Effector CD8-positive, alpha-beta T cell (primary cell): Measurements from ENCODE around the gene KCNC1.

ENCODE experiments used
- DNase-seq: peaks from one replicate; lab custom pipeline; 2025; lab: John Stamatoyannopoulos, UW

The KCNC1 gene

GRCh38 chr11:17792161-17792560 is 57.6 kb downstream of the KCNC1 start:
- no peak for DNase-seq

- no peak for DNase-seq
Observed at GRCh38 chr11:17793642-17794170, 59.1 kb downstream of the KCNC1 start.

DNA sequence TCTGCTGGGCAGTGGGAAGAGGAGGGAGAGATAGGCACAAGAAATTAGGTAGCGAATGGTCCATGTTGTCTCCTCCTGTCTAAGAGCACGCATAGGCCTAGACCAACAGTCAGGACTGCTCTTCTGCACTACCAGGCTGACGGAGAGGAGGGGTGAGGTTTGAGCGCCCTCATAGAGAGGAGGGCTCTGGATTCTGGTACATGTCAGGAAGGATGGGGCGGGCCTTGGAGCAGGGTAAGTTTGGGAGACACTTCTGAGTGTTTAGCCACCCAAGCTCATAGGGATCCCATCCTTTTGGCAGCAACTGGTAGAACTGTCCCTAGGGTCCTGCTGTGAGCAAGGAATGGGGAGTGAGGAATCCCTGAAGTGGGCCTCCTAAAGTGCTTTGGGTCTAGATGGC is 60.4 kb downstream of the KCNC1 start:
- DNase-seq: no peak

DNA sequence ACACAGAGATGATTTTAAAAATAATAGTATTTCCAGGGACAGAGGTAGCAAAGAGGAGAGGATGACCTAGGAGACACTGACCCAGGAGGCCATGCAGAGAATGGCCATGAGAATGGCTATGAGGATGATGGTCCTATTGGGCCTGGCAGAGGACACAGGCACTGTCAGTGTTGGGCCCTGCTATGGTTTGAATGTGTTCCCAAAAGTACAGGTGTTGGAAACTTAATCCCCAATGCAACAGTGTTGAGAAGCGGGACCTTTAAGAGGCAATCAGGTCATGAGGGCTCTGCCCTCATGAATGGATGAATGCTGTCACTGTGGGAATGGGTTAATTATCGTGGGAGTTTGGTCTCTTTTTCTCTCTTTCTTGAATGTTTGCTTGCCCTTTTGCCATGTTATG is 61.6 kb downstream of the KCNC1 start:
- DNase-seq: no peak

DNA sequence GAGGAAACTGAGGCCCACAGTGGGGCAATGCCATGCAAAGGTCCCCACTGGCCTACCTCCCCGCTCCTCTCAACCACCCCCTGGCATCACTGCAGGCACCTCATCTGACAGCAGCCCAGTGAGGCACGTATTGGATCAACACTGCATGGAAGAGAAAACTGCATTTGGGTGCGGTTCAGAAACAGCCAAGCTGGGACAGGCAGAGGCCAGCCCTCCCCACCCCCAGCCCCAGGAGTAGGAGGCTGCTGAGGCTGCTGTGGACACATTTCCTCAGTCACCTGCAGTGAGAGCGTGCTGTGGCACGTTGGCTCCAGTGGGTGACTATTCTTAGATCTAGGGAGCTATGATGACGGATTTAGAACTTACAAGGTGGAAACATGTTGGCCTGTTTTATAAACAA is 63.7 kb downstream of the KCNC1 start:
- no peak for DNase-seq

- no peak for DNase-seq
Observed at GRCh38 chr11:17798716-17799115, 64.1 kb downstream of the KCNC1 start.

- no peak for DNase-seq
Observed at GRCh38 chr11:17799147-17799546, 64.6 kb downstream of the KCNC1 start.

GRCh38 chr11:17801166-17801565 is 66.6 kb downstream of the KCNC1 start:
- DNase-seq: no peak

DNA sequence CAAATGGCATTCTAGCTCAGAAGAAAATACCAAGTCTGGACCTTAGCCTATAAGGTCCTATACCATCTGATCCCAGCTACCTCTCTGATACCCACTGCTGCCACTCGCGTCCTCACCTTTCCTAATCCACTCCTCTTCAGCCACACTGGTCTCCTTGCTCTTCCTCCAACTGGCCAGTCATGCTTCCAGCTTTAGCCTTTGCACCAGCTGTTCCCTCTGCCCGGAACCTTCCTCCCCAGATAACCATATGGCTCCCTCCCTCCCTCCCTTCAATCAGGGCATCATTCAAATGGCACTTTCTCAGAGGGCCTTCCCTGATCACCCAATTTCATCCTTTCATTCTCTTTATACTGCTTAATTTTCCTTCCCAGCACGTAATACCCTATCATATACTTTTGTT is 67.9 kb downstream of the KCNC1 start:
- no peak for DNase-seq

- no peak for DNase-seq
Observed at GRCh38 chr11:17803754-17804334, 69.3 kb downstream of the KCNC1 start.

DNA sequence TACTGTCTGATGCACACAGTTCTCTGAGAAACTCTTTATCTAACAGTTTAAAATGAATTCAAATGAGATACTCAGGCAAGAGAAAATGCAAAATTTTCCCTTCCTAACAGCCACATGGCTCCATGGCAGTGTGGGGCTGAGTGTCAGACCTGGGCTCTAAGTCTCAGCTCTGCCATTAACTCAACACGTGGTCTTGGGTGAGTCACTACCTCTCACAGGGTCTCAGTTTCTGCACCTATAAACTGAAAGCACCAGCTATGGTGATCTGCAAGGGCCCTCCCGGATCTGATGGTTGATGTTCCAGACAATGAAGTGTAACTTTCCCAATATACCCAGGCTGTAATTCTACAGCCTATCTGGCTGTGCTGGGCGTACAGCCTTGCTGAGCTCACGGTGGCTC is 70.5 kb downstream of the KCNC1 start:
- DNase-seq: no peak

GRCh38 chr11:17805873-17806272 is 71.3 kb downstream of the KCNC1 start:
- no peak for DNase-seq

- no peak for DNase-seq
Observed at GRCh38 chr11:17807034-17807433, 72.5 kb downstream of the KCNC1 start.

GRCh38 chr11:17810041-17810440 is 75.5 kb downstream of the KCNC1 start:
- no peak for DNase-seq

DNA sequence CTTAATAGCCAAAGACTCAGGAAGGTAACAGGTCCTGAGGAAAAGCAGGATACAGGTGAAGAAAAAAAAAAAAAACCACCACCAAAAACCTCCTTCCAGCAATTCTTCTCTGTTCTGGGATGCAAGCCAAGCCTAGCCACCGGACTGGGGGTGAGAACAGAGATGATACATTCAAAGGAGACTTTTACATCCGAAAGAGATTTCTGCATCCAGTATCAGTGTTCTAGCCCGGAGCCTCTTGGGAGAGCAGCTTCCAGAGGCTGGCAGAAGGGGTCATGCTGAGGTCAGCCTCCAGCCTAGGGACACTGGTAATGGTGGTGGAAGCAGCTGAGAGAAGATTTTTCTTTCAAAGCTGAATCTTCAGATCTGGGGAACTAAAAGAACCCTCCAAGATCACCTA is 76.2 kb downstream of the KCNC1 start:
- DNase-seq: no peak

DNA sequence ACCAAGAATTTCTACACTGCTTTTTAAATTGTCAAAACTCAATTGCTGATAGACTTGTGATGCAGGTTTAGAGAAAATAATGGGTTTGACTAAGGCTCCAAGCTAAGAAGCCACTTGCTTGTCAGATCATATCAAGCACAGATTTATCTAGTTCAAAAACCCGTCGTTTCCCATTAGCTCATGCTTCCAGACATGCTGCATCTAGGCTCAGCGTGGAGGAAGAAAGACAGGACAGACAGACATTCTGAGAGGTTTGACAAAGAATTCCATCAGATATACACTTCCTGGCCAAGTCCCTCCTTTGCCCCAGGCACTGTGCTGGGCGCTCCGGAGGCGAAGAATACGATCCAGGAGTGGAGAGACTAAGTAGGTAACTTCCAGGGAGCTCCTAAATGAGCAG is 76.8 kb downstream of the KCNC1 start:
- DNase-seq: no peak

DNA sequence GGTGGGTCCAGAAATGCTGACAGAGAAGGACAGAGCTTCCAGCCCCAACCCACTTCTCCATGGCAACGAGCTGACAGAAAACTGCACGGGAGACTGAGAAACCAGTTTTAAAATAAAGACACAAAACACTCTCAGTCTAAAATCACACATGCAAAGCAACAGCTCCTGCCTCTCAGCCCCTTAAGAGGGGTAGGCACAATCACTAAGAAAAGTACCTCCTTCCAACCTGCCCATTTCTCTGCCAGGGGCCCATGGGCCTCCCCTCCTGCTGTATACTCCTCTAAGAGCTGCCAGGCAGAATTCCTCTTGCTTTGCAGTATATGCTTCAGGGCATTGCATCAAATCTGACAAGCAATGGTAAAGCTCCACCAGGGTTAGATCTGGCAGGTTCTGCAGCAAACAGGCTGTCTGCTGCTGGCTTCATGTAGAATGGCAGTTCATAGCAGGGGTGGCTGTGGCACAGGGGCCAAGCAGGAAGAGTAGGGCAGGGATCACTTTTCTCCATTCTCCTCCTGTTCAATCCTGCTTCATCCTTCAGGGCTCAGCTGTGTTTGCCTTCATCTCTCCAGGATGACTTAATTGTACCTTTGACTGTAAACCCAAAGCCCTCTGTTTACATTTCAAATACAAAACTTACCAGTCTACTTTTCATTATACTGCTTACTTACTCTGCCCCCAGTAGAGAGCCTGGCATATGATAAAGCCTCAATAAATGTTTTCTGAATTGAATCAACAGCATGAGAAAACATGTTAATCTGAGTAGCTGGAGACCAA is 77.7 kb downstream of the KCNC1 start:
- no peak for DNase-seq

- DNase-seq: no peak
Observed at GRCh38 chr11:17812865-17813187, 78.2 kb downstream of the KCNC1 start.

- no peak for DNase-seq
Observed at GRCh38 chr11:17813391-17814059, 78.9 kb downstream of the KCNC1 start.

DNA sequence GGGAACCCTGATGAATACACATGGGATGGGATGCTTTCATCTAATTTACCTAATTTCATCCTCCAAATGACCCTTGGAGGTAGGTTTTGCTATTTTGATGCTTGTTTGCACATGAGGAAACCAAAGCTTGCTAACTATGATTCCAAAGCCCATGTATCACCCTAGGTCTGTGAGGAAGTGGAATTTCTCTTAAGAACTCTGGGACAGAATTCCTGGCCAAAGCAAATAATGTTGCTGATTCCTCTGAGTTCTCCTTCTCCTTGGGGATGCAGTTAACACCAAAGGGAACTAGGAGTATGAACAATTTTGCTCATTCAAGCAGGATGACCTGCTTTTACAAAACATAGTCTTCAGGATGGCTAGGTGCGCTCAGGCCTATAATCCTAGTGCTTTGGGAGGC is 80.0 kb downstream of the KCNC1 start:
- no peak for DNase-seq

DNA sequence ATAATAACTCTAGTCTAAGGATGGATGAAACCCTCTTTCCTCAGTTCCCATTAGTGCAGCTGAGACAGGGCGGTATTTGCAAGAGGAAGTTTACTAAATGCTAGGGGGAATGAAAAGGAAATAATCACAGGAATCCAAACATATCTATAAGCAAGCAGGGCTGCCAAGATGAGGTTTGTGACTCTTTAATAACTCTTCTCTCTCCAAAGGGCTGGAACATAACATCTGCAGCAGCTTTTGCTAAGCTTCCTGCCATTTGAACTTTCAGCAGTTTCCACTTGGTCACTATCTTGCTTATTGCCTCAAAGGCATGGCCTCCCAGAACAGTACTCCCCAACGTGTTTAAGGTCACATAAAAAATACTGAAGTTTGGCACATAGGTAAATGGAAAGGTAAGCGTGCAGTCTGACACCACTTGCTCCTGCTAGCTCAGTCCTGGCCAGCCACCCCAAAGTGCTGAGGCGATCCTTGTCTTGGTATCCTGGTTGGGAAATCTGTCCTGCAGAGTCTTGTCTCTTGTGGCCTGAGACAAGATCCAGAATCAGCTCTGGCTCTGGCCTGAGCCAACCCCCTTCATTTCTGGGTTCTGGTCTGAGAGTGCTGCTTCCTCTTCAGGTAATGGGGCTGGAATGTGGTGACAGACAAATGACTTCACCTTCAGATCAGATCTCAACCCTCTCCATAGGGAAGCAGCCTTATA is 81.8 kb downstream of the KCNC1 start:
- DNase-seq: no peak

- no peak for DNase-seq
Observed at GRCh38 chr11:17821648-17822400, 87.2 kb downstream of the KCNC1 start.
